Neural crest cell (in vitro differentiated cells): Measurements from ENCODE around the gene NPSR1. TPM values are rescaled to one million over a fixed set of nuclear protein-coding genes. Genes with fewer than 3 reads are reported as not detected.
"Not testable (repeated sequence)": the region's sequence is repeated elsewhere in the genome, so short reads cannot be mapped to it uniquely, and the experiment has no call there.

Experiments used
- DNase-seq: peaks from one replicate; pipeline ENCODE4 v3.0.0; 2021; ENCODE audit warnings: low read depth, mixed read lengths, low spot score
- H3K27ac Mint-ChIP-seq: one replicate; pipeline ENCODE4 v1.8.0; 2021; ENCODE audit warnings: mild to moderate bottlenecking, mixed read lengths; ENCODE audit not compliant: unreplicated experiment
- H3K27me3 Mint-ChIP-seq: 2 replicates; pipeline ENCODE4 v1.8.0; 2021; ENCODE audit warnings: low read depth, mild to moderate bottlenecking, mixed read lengths
- H3K36me3 Mint-ChIP-seq: 2 replicates; pipeline ENCODE4 v1.8.0; 2021; ENCODE audit warnings: low read depth, mild to moderate bottlenecking, mixed read lengths
- H3K4me1 Mint-ChIP-seq: 2 replicates; pipeline ENCODE4 v1.8.0; 2021; ENCODE audit warnings: mixed read lengths
- H3K4me3 Mint-ChIP-seq: one replicate; pipeline ENCODE4 v1.8.0; 2021; ENCODE audit warnings: mild to moderate bottlenecking, mixed read lengths
- H3K9me3 Mint-ChIP-seq: 2 replicates; pipeline ENCODE4 v1.8.0; 2021; ENCODE audit warnings: mixed read lengths
- CTCF ChIP-seq: fragments of 200-600 bp; sonication (generic); conservative IDR thresholded peaks from 2 replicates; pipeline ENCODE4 v1.5.0; 2021; ENCODE audit warnings: antibody characterized with exemption, mild to moderate bottlenecking
- total RNA-seq: library from RNA; stranded (reverse); gene quantifications from 2 replicates; pipeline ENCODE4 v1.2.1, GENCODE V29; 2021

NPSR1 gene
- total RNA-seq, 1 donor from 2014 or later = not detected

DNA sequence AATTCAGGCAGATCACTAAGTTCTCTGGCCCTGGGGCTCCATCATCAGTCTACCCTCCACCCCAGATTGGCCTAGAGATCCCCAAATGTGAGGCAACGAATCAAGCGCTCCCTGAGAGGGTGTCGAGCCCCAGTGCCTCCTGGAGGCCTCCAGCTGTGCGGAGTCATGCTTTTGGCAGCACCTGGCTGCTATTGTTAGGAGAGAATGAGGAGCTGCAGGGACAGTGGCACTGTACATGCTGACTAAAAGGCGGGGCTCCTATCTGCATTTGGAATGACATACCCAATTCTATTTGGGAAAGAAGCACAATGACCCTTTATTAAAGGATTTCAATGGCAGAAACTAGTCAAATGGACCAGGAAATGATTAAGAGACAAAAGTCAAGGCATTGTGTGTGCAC is 217.5 kb downstream of the NPSR1 start:
- no peak overlapping the region for H3K27ac Mint-ChIP-seq
- DNase-seq = no peak
- H3K9me3 Mint-ChIP-seq = peaks cover 7% of the 10 kb centered on the region
- peaks cover 13% of the 10 kb centered on the region for H3K4me1 Mint-ChIP-seq
- H3K36me3 Mint-ChIP-seq = no peaks in the 10 kb centered on the region
- H3K4me3 Mint-ChIP-seq = no peak overlapping the region
- TF ChIP-seq CTCF = no peak
- H3K27me3 Mint-ChIP-seq = no peaks in the 10 kb centered on the region

GRCh38 chr7:34878944-34879735 is 221.1 kb downstream of the NPSR1 start:
- Mint-ChIP-seq H3K27ac (peak overlapping the region; percentile 43), H3K4me1 (peaks cover 13% of the 10 kb centered on the region)
- H3K9me3 Mint-ChIP-seq, H3K27me3 Mint-ChIP-seq, DNase-seq, H3K36me3 Mint-ChIP-seq, H3K4me3 Mint-ChIP-seq: not testable (repeated sequence)

DNA sequence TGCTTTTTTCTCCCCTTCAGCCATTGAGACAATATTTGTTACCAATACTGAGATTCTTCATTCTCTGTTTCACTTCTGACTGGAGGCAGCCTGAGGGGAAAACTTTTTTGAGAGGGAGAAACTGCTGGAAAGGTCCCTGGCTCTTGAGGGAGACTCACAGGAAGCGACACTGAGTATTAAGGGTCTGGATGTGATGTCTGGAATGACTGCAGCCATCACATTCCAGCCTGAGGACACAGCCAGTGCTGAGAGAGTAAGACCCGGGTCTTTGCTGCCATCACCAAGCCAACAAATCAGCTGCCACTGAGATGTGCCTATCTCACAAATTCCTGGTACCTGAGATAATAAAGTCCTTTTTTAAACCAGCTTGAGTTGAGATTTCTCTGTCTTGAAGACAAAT is 221.9 kb downstream of the NPSR1 start:
- no peak overlapping the region for H3K27ac Mint-ChIP-seq
- peaks cover 4% of the 10 kb centered on the region for H3K36me3 Mint-ChIP-seq
- no peak overlapping the region for H3K4me3 Mint-ChIP-seq
- peaks cover 13% of the 10 kb centered on the region for H3K4me1 Mint-ChIP-seq
- peaks cover 3% of the 10 kb centered on the region for H3K27me3 Mint-ChIP-seq
- peaks cover 9% of the 10 kb centered on the region for H3K9me3 Mint-ChIP-seq
- no peak for DNase-seq
- no peak for TF ChIP-seq CTCF

DNA sequence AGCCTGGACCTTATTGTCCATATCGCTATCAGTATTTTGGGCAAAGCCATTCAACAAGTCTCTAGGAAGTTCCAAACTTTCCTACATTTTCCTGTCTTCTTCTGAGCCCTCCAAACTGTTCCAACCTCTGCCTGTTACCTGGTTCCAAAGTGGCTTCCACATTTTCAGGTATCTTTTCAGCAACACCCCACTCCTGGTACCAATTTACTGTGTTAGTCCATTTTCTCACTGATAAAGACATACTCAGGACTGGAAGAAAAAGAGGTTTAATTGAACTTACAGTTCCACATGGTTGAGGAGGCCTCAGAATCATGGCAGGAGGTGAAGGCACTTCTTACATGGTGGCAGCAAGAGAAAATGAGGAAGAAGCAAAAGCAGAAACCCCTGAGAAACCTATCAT is 225.8 kb downstream of the NPSR1 start:
- H3K4me3 Mint-ChIP-seq, H3K9me3 Mint-ChIP-seq, H3K27me3 Mint-ChIP-seq, H3K27ac Mint-ChIP-seq, DNase-seq, H3K36me3 Mint-ChIP-seq, H3K4me1 Mint-ChIP-seq: not testable (repeated sequence)

DNA sequence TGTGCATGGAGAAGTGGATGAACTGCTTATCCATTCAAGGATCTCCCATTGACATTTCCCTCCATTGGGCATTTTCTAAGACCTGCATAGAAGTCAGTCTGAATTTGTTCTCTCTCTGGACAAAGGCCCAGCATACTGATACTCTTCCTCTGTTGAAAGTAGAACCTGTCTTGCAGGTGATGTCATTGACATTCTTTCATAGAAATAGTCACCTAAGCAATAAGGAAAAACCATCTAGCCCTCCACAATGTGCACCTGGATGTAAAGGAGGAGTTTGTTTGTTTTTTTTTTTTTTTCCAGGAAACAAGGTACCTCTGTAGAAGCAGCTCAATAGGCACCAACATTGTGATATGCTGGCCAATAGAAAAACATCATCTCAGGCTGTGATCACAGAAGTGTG is 228.8 kb downstream of the NPSR1 start:
- DNase-seq = no peak
- H3K4me3 Mint-ChIP-seq = no peak overlapping the region
- no peak for TF ChIP-seq CTCF
- H3K27ac Mint-ChIP-seq = no peak overlapping the region
- H3K27me3 Mint-ChIP-seq = peaks cover 2% of the 10 kb centered on the region
- peaks cover 3% of the 10 kb centered on the region for H3K4me1 Mint-ChIP-seq
- H3K36me3 Mint-ChIP-seq = peaks cover 5% of the 10 kb centered on the region
- H3K9me3 Mint-ChIP-seq = peaks cover 9% of the 10 kb centered on the region

DNA sequence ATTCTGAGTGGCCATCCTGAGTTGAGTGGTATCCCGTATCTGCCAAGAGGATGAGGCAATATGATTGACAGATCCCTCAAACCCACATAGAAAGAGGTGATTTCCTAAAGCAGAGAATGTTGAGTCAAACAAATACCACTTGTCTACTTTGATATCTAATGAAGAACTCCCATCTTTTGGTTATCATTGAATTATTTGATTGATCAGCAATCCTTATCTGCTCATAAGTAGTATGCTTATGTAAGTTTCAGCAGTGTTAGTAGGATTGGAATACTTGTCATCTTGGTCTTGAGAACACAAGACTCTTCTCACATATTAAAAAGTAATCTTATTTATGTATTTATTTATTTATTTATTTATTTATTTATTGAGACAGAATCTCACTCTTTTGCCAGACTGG is 231.9 kb downstream of the NPSR1 start:
- Mint-ChIP-seq H3K27ac (no peak overlapping the region), H3K27me3 (no peaks in the 10 kb centered on the region), H3K36me3 (peaks cover 4% of the 10 kb centered on the region), H3K4me1 (peaks cover 3% of the 10 kb centered on the region), H3K4me3 (no peak overlapping the region), H3K9me3 (peaks cover 12% of the 10 kb centered on the region)
- TF ChIP-seq CTCF = no peak
- no peak for DNase-seq
